ENCODE results near the gene RNASE1. TPM values are rescaled to one million over a fixed set of nuclear protein-coding genes. Genes with fewer than 3 reads are reported as not detected.

The RNASE1 gene
- total RNA-seq, 1 donor from 2014 or later = not detected

DNA sequence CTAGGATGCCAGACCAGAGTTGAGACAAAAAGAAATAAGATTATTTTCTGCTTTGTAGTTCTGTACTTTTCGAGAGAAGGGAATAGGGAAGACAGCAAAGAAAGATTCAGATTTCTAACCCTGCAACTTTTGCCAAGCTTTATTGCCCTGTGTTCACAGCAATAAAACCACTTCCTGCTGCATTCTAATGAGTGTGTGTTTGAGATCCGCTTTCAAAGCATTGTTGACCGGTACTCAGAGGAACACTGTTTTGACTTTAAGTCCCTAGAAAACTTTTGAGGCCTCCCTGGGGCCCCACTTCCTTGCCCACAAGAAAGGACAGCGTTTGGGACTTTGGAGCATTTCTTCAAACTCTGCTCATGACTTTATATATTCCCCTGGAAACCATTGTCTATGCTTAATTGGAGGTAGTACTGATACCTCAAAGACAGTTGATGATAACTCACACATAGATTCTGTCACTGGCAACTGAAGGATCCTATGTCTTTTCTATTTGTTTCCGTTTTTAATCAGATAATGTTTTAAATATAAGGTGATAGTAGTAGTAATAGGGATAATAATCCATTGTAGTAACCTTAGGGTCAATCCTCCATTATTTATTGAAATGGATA, 20.3 kb downstream of the RNASE1 start:
- DNase-seq (no peak), ATAC-seq (ENCODE audit: low read depth) (peak; percentile 59)
- no peaks in the 10 kb centered on the region for H3K27me3 Mint-ChIP-seq
- peak overlapping the region; percentile 98 for H3K27ac Mint-ChIP-seq
- peaks cover 29% of the 10 kb centered on the region for H3K36me3 Mint-ChIP-seq (ENCODE audit: low read depth)
- intact Hi-C loops (cut with micrococcal nuclease) = loop anchor here (1.0 to 10.0 kb wide), 6 partner anchors 9 to 440 kb away; partner anchors contain the start of genes PARP2 and TMEM253
- POLR2A ChIA-PET = interaction anchor here (1.0 to 2.9 kb wide), 5 partner anchors 17 to 439 kb away, joined by 4 to 46 read pairs (median 17); partner anchors contain the start of genes PARP2 and RNASE4
- no peak for TF ChIP-seq CTCF (IDR thresholded peaks at IDR 0.05)
- peak overlapping the region; percentile 86 for H3K4me3 Mint-ChIP-seq
- peaks cover 6% of the 10 kb centered on the region for H3K9me3 Mint-ChIP-seq
- CTCF ChIA-PET = interaction anchor here (0.8 to 2.2 kb wide), 4 partner anchors 14 to 75 kb away, joined by 3 to 8 read pairs (median 3); no protein-coding TSS in a partner anchor
- H3K4me1 Mint-ChIP-seq = peaks cover 68% of the 10 kb centered on the region

DNA sequence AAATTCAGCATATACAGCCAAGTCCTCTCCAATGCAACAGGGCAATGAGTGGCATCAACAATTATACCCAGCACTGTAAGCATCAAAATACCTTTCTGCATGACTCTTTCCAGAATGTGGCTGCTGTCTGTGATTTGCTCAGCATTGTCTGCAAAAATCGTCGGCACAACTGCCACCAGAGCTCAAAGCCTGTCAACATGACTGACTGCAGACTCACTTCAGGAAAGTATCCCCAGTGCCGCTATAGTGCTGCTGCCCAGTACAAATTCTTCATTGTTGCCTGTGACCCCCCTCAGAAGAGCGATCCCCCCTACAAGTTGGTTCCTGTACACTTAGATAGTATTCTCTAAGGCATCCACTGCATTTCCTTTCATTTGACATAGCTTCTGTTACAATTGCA, 20.8 kb downstream of the RNASE1 start:
- ChIA-PET POLR2A (interaction anchor here (1.0 to 2.9 kb wide), 5 partner anchors 18 to 439 kb away, joined by 4 to 46 read pairs (median 17); partner anchors contain the start of genes PARP2 and RNASE4), CTCF (interaction anchor here (0.7 to 2.2 kb wide), 10 partner anchors 14 to 76 kb away, joined by 3 to 8 read pairs (median 3); no protein-coding TSS in a partner anchor)
- Mint-ChIP-seq H3K9me3 (peaks cover 6% of the 10 kb centered on the region), H3K27me3 (no peaks in the 10 kb centered on the region), H3K4me3 (peak overlapping the region; percentile 86), H3K36me3 (ENCODE audit: low read depth) (peaks cover 27% of the 10 kb centered on the region), H3K4me1 (peaks cover 63% of the 10 kb centered on the region), H3K27ac (peak overlapping the region; percentile 98)
- no peak for TF ChIP-seq CTCF (IDR thresholded peaks at IDR 0.05)
- intact Hi-C loops (cut with micrococcal nuclease) = loop anchor here (1.0 to 10.0 kb wide), 9 partner anchors 9 to 440 kb away; partner anchors contain the start of genes PARP2, RNASE4 and TMEM253
- no peak for DNase-seq
- peak; percentile 15 for ATAC-seq (ENCODE audit: low read depth)

- ChIA-PET CTCF (interaction anchor here (1.1 kb wide), 1 partner anchor 18 kb away, joined by 4 read pairs; no protein-coding TSS in a partner anchor), POLR2A (no interaction called here)
- Mint-ChIP-seq H3K27ac (no peak overlapping the region), H3K4me3 (no peak overlapping the region), H3K9me3 (peaks cover 2% of the 10 kb centered on the region), H3K36me3 (ENCODE audit: low read depth) (no peaks in the 10 kb centered on the region), H3K4me1 (peaks cover 14% of the 10 kb centered on the region), H3K27me3 (no peaks in the 10 kb centered on the region)
- DNase-seq = no peak
- no peak for TF ChIP-seq CTCF (IDR thresholded peaks at IDR 0.05)
- ATAC-seq (ENCODE audit: low read depth) = no peak
- intact Hi-C loops (cut with micrococcal nuclease) = no loop called here
Measured at GRCh38 chr14:20775901-20776300, 26.7 kb downstream of the RNASE1 start.

- Mint-ChIP-seq H3K4me1 (peaks cover 6% of the 10 kb centered on the region), H3K27me3 (no peaks in the 10 kb centered on the region), H3K36me3 (ENCODE audit: low read depth) (no peaks in the 10 kb centered on the region), H3K4me3 (no peak overlapping the region), H3K27ac (no peak overlapping the region), H3K9me3 (peaks cover 2% of the 10 kb centered on the region)
- no peak for TF ChIP-seq CTCF (IDR thresholded peaks at IDR 0.05)
- ATAC-seq (ENCODE audit: low read depth) = no peak
- DNase-seq = no peak
- CTCF ChIA-PET = interaction anchor here (1.1 kb wide), 1 partner anchor 17 kb away, joined by 4 read pairs; no protein-coding TSS in a partner anchor
- POLR2A ChIA-PET = no interaction called here
- intact Hi-C loops (cut with micrococcal nuclease) = no loop called here
Measured at GRCh38 chr14:20775043-20775442, 27.6 kb downstream of the RNASE1 start.

GRCh38 chr14:20774258-20774824, 28.3 kb downstream of the RNASE1 start:
- intact Hi-C loops (cut with micrococcal nuclease) = no loop called here
- Mint-ChIP-seq H3K27ac (no peak overlapping the region), H3K27me3 (no peaks in the 10 kb centered on the region), H3K4me1 (no peaks in the 10 kb centered on the region), H3K9me3 (no peaks in the 10 kb centered on the region), H3K36me3 (ENCODE audit: low read depth) (no peaks in the 10 kb centered on the region), H3K4me3 (no peak overlapping the region)
- DNase-seq (no peak), ATAC-seq (ENCODE audit: low read depth) (no peak)
- POLR2A ChIA-PET = interaction anchor here (0.5 to 0.6 kb wide), 2 partner anchors 42 to 82 kb away, joined by 4 to 5 read pairs; no protein-coding TSS in a partner anchor
- TF ChIP-seq CTCF (IDR thresholded peaks at IDR 0.05) = no peak
- CTCF ChIA-PET = no interaction called here

Data from activated B cell treated with CpG ODN at 0.5 μM for 24 hours (primary cell).